GM13976 (cell line): ENCODE measurements around the gene NTN3.
"Not testable (repeated sequence)": the region's sequence is repeated elsewhere in the genome, so short reads cannot be mapped to it uniquely, and the experiment has no call there.

Experiments
- DNase-seq: peaks from one replicate; pipeline ENCODE4 v3.0.0; 2012; ENCODE audit warnings: low spot score
- in situ Hi-C: fragments of 300-500 bp; cut with MboI; formaldehyde crosslinking; loops from one replicate; pipeline ENCODE4 v1.12.0; 2022; ENCODE audit warnings: low sequenced_read_pairs, mixed read lengths, inconsistent platforms; ENCODE audit not compliant: unreplicated experiment
- TF ChIP-seq, protein P1 (sequence below): IDR thresholded peaks from 2 replicates; pipeline ENCODE4 v1.5.1; 2012; ENCODE audit warnings: borderline replicate concordance, mild to moderate bottlenecking; ENCODE audit not compliant: insufficient read depth; ENCODE audit errors: extremely low read depth, missing control alignments, control extremely low read depth

The NTN3 gene

DNA sequence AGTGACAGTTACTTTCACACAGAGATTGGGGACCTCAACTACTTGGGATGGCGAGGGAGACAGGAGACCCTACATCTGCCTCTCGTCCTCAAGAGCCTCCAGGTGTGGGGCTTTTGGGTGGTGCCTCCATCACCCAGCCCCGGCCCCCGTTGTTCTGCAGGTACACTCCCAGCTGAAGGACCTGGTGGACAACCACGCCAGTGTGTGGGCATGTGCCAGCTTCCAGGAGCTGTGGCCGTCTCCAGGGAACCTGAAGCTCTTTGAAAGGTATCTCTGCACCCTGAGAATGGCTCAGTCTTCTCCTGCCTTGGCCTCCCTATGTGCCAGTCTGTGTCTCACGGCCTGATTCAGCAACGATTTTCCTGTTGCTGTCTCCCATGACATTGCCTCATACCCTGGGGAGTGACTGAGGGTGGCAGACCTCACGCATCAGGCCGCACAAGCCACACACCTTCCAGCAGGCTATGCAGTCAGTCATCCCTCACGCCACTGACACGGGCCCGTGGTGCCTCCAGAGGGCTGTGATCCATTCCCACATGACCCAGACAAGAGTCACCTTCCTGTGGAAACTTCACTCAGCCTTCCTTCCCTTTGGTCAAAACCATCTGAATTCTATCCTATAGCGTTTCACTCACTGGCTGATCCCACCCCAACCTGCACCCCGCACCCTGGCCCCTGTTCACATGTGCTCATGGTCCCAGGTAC is 38.1 kb upstream of the NTN3 start:
- in situ Hi-C loops, result no loop called here
- no peak for DNase-seq
- TF ChIP-seq, protein P1, sequence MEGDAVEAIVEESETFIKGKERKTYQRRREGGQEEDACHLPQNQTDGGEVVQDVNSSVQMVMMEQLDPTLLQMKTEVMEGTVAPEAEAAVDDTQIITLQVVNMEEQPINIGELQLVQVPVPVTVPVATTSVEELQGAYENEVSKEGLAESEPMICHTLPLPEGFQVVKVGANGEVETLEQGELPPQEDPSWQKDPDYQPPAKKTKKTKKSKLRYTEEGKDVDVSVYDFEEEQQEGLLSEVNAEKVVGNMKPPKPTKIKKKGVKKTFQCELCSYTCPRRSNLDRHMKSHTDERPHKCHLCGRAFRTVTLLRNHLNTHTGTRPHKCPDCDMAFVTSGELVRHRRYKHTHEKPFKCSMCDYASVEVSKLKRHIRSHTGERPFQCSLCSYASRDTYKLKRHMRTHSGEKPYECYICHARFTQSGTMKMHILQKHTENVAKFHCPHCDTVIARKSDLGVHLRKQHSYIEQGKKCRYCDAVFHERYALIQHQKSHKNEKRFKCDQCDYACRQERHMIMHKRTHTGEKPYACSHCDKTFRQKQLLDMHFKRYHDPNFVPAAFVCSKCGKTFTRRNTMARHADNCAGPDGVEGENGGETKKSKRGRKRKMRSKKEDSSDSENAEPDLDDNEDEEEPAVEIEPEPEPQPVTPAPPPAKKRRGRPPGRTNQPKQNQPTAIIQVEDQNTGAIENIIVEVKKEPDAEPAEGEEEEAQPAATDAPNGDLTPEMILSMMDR, result no peak

DNA sequence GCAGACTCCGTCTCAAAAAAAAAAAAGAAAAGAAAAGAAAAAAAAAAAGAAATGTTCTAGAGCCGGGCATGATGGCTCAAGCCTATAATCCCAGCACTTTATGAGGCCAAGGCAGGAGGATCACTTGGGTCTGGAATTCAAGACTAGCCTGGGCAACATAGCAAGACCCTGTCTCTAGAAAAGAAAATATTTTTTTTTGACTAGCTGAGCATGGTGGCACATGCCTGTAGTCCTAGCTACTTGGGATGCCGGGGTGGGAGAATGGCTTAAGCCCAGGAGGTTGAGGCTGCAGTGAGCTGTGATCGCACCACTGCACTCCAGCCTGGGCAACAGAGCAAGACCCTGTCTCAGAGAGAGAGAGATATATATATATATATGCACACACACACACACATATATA is 35.9 kb upstream of the NTN3 start:
- DNase-seq, in situ Hi-C loops: not testable (repeated sequence)

DNA sequence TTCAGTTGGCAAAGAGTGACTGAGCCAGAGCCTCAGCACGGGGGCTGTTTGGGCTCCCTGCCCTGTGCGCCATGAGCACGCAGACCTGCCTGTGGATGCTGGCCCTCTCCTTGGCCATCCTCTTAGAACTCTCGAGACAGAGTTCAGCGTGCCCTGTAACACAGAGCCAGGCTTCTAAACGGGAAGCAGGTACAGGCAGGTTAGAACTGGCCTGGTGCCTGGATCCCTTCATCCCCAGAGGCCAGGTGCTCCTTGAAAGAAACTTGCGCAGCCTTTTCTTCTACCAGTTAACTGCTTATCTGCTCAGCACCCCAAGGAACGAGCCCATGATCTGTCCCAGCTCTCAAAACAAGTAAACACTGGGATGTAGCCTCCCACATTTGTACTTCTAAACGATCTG is 35.0 kb upstream of the NTN3 start:
- in situ Hi-C loops, result no loop called here
- TF ChIP-seq, protein P1, result no peak
- no peak for DNase-seq

DNA sequence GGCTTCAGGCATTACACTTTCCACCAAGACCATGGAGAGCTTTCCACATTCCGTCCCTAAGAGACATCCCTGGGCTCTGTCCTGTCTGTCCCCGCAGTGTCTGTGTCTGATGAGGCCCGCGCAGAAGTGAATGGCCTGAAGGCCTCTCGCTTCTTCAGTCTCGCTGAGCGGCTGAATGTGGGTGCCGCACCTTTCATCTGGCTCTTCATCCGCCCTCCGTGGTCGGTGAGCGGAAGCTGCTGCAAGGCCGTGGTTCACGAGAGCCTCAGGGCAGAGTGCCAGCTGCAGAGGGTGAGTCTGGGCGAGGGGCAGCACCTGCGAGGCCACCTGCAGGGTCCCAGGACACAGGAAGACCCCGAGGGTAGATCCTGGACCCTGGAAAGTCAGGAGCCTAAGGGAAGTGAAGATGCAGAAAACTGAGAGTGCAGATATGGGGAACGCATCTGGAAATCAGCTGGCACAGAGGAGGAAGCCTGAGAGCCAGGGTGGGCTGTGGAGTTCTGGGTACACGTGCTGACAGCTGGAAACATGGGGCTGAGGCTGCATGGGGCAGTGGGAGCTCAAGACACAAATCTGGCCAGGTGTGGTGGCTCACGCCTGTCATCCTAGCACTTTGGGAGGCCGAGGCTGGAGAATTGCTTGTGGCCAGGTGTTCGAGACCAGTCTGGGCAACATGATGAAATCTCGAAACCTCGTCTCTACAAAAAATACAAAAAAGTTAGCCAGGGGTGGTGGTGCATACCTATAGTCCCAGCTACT is 33.9 kb upstream of the NTN3 start:
- no peak for DNase-seq
- TF ChIP-seq, protein P1, result no peak
- in situ Hi-C loops, result no loop called here

DNA sequence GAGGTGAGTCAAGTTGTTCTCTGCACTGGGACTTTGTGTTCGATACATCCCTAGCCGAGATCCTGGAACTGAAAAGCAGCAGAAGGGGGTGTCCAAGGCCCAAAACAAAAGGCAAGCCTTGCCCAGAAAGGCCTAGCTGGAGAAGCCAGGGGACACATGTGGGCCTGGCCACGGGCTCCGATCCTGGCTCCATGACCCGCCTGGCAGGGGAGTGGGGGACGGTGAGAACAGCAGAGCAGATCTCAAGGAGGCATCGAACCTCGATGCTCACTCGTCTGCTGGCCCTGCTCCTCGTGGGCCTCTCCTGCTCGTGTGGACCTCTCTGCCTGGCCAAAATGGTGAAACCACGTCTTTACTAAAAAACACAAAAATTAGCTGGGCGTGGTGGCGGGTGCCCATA is 33.0 kb upstream of the NTN3 start:
- TF ChIP-seq, protein P1, result no peak
- no peak for DNase-seq
- in situ Hi-C loops, result no loop called here

DNA sequence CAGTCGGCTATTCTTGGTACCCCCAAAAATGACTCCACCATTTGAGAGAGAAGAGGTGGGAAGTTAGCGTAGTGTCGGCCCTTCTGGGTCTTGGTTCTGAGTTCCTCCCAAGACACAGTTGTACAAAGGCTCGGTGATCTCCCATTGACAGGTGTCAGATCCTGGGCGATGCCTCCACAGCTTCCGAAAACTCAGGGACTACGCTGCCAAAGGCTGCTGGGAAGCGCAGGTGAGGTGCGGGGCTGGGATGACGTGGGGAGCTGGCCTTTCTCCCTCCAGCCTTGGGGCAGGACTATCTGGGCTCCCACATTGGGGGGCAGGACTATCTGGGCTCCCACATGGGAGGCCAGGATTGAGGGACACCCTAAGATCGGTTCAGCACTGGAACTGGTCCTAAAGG is 31.5 kb upstream of the NTN3 start:
- no peak for DNase-seq
- in situ Hi-C loops, result no loop called here
- TF ChIP-seq, protein P1, result no peak

DNA sequence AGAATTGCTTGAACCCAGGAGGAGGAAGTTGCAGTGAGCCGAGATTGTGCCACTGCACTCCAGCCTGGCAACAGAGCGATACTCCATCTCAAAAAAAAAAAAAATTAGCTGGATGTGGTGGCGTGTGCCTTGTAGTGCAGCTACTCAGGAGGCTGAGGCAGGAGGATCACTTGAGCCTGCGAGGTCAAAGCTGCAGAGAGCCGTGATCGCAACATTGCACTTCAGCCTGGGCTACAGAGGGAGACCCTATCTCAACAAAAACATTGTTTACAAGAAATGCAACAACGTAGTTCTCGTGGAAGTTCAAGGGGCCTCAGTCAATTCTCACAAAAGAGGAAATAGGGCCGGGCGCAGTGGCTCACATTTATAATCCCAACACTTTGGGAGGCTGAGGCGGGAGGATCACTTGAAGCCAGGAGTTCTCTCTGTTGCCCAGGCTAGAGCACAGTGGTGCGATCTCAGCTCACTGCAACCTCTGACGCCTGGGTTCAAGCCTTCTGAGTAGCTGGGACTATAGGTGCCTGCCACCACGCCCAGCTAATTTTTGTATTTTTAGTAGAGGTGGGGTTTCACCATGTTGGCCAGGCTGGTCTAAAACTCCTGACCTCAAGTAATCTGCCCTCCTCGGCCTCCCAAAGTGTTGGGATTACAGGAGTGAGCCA is 29.8 kb upstream of the NTN3 start:
- in situ Hi-C loops, result not testable (repeated sequence)

DNA sequence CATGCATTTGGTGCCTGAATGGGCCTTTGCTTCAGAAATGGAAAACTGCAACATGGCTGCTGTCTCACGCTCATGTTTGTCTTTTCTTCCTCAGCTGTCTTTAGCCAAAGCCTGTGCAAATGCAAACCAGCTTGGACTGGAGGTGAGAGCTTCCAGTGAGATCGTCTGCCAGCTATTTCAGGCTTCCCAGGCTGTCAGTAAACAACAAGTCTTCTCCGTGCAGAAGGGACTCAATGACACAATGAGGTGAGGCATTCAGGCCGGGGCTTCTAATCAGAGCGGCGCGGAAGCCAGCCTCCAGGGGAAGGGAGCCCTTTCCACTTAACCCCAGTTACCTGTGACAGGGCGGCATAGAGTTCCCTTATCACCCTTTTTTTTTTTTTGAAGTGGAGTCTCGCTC is 27.5 kb upstream of the NTN3 start:
- TF ChIP-seq, protein P1, result no peak
- in situ Hi-C loops, result no loop called here
- no peak for DNase-seq

More for the DNA sequence above, 29.8 kb upstream of the NTN3 start:
- DNase-seq, result not testable (repeated sequence)
